Hepatocyte (in vitro differentiated cells): ENCODE data around the gene CEMIP2.

Experiments
- EZH2 ChIP-seq: fragments of 200-600 bp; sonication (generic); IDR thresholded peaks from 2 replicates; pipeline ENCODE4 v1.6.1; 2016; ENCODE audit warnings: antibody characterized with exemption, mild to moderate bottlenecking, borderline replicate concordance
- TF ChIP-seq, protein P1 (sequence below): fragments of 200-600 bp; sonication (generic); IDR thresholded peaks from 2 replicates; pipeline ENCODE4 v1.5.1; 2016; ENCODE audit warnings: antibody characterized with exemption, mild to moderate bottlenecking; ENCODE audit not compliant: poor library complexity

DNA sequence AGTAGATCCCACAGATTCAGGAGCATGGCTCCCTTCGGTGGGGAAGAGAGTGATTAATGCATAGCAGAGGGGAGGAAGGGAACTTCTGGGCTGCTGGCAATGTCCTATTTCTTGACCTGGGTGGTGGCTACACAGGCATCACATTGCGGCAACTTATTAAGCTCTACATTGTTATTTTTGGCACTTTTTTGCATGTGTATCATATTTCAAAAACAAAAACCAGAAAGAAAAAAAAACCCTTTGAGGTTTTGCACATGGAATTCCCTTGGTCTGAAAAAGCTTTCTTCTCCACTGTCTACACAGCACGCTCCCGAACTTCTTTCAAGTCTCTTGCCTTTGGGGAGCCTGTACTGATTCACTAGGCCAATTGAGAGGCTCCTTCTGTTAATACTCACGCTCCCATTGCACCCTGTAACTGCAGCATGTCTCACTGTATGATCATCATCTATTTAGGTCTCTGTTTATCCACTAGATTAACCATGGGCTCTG is 25.1 kb downstream of the CEMIP2 start:
- TF ChIP-seq EZH2 = no peak
- TF ChIP-seq, protein P1, sequence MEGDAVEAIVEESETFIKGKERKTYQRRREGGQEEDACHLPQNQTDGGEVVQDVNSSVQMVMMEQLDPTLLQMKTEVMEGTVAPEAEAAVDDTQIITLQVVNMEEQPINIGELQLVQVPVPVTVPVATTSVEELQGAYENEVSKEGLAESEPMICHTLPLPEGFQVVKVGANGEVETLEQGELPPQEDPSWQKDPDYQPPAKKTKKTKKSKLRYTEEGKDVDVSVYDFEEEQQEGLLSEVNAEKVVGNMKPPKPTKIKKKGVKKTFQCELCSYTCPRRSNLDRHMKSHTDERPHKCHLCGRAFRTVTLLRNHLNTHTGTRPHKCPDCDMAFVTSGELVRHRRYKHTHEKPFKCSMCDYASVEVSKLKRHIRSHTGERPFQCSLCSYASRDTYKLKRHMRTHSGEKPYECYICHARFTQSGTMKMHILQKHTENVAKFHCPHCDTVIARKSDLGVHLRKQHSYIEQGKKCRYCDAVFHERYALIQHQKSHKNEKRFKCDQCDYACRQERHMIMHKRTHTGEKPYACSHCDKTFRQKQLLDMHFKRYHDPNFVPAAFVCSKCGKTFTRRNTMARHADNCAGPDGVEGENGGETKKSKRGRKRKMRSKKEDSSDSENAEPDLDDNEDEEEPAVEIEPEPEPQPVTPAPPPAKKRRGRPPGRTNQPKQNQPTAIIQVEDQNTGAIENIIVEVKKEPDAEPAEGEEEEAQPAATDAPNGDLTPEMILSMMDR = no peak
